CD4-positive, alpha-beta T cell treated with Interferon gamma for 1 hour (primary cell): ENCODE measurements around the gene BDH1.
"Not testable (repeated sequence)": the region's sequence is repeated elsewhere in the genome, so short reads cannot be mapped to it uniquely, and the experiment has no call there.

ENCODE experiments used
- DNase-seq: peaks from one replicate; pipeline ENCODE4 v3.0.0-alpha.2; 2020

The BDH1 gene

DNA sequence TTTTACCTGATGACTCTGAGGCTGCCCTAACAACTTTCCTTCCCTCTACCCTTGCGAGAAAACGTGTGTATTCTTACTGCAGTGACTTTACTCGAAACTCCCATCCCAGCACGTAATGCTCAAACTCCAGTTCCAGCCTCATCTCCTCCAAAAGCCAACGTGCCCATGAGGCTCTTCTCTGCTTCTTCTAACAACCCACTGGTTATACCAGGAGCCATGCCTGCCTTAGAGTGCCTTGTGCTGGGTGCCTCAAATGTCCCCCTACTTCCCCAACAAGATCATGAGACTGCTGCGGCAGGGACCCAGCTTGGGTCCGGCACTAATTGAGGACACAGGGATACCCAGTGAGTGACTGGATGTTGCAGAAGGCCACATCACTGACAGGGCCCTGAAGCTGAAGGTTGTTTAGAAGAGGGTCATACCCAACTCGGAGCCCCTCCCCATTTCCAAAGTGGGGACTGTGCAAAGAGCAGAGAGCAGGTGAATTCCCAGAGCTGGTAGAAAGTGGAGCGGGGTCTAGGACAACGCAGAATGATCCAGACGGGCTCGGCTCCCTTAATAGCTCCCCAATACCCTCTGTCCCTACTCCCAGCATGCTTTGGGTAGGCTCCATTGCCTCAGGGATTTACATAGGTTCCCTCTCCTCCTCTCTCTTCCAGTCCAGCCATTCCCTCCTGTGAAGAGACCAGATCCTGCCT is 71.4 kb downstream of the BDH1 start:
- no peak for DNase-seq

DNA sequence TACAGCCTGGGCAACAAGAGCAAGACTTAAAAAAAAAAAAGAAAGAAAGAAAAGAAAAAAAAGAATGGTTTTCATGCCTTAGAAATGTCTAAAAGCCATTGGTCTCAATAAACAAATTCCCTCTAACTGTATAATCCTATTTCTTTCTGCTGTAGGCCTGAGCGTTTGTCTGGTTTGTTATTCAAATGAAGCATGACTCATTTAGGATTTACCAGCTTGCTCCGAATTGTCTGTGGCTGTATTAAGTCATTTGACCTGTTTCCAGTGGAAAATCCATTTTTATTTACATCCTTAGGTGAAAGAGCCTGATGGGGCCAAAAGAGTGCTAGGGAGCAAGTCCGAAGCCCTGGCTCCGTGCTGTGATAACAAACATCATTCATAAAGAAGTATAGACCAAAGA is 73.8 kb downstream of the BDH1 start:
- DNase-seq, result no peak

DNA sequence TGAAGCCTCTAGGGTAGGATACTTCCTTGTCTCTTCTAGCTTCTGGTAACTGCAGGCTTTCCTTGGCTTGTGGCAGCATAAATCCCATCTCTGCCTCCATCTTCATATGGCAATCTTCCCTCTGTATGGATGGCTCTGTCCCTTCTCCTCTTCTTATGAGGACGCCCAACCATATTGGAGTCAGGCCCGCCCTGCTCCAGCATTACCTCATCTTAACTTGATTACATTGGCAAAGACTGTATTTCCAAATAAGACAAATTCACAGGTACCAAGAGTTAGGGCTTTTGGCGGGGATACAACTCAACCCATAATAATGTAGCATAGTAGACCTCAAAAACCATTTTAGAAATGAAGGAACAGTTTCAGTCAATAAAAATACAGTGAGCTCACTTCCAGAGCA is 75.4 kb downstream of the BDH1 start:
- no peak for DNase-seq

DNA sequence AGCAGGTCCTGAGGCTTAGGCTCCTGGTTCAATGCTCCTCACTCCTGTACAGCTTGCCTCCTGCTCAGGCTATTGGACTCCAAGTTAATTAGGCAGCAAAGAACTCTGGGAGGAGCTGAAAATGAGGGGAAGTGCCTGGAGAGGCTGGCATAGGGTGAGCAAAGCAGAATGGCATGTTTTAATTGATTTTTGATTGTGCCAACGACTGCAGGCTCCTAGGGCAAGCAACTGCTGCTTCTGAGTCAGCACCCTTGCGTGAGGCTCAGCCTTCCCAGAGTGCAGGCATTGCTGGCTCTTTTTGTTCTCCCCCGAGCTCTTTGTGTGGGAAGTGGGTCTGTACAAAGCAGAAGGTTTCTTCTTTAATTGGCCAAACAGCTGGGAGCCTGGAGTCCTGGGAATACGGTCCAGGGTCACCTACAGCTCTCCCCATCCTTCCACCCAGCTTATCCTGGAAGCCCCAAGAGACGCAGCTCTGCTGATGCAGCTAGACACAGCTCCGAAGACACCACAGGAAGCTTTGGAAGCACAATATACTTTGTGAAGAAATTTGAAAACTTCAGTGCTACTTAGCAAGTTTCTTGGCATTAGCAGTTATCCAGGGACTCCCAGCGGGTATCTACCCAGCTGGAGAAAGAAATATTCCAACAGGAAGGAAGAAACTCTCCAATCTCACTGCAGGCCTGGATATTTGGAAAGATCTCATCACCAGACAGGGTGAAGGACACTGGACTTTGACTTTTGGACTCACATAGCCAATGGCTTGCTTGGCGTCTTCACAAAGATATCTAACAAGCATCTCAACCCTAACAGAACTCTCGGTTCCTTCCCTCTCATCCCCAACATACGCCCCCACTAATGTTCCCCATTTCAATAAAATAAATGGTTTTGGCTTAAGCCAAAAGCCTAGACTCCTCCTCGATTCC is 76.8 kb downstream of the BDH1 start:
- DNase-seq, result no peak

DNA sequence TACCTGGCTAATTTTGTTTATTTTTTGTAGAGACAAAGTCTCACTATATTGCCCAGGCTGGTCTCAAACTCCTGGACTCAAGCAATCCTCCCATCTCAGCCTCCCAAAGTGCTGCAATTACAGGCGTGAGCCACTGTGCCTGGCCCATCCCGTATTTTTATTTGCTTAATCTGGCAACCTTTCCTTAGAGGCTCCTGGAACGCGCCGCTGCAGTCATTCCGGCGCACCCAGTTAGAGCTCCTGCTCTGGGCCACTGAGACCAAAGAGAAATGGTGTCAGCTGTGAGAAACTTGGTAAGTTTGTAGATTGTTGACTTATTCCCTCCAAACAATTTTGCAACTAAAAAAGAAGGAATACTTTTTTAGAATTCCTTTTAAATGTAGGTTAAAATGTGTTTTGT is 78.0 kb downstream of the BDH1 start:
- DNase-seq, result not testable (repeated sequence)

DNA sequence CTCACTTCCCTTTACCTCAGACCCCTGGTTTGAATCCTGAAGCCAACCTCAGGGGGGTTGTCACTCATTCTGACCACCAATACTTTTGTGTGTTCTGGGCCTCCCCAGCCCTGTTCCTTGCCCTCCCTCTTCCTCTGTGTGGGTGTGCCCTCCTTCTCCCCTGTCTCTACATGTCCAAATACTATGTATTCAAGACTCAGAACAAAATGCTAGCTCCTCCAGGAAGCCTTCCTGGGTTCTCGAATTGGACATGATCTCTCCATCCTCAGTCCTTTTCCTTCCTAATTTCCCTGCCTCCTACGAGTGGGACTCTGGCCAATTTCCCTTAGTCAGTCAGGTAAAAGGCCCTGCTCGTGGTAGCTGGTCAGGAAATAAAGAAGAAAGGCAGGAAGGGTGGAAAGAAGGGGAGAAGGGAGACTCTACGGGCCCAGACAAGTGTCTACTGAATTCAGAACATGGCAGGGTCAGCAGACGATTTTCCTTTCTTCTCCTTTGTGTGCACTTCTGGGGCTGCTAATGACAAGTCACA is 79.7 kb downstream of the BDH1 start:
- DNase-seq, result no peak

DNA sequence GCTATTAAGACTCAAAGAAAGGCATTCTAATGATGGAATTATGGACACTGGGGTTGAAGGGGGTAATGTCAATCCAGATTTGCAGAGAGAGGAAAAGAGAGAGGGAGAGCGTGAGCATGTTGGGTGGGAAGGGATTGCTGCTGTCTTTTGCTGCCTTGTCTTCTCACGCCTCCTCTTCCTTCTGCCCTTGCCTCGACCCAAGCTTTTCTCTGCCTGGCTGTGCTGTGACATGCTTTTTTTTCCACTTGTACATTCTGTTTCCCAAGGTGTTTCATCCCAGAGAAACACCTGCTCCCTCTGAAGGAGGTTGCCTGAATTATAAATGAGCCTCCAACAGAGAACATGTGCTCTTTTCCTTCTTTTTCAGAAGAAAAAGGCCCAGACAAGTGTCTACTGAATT is 80.3 kb downstream of the BDH1 start:
- no peak for DNase-seq

DNA sequence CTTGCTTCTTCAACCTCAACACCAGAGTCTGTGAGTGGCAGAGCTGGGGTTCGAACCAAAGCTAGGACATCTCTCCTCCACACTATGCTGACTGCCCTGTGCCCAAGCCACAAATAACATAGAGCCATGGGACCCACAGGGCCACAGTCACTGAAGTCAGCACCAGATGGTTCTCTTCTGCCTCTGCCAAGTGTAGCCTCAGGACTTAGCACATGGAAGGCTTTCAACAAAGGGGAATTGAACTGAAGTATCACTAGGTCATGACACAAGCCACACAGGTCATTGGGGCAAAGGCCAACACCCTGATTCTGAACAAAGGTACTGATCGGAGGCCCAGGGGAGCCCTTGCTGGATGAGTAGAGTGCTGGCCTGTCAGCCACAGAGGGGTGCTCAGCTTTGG is 83.6 kb downstream of the BDH1 start:
- DNase-seq, result no peak

DNA sequence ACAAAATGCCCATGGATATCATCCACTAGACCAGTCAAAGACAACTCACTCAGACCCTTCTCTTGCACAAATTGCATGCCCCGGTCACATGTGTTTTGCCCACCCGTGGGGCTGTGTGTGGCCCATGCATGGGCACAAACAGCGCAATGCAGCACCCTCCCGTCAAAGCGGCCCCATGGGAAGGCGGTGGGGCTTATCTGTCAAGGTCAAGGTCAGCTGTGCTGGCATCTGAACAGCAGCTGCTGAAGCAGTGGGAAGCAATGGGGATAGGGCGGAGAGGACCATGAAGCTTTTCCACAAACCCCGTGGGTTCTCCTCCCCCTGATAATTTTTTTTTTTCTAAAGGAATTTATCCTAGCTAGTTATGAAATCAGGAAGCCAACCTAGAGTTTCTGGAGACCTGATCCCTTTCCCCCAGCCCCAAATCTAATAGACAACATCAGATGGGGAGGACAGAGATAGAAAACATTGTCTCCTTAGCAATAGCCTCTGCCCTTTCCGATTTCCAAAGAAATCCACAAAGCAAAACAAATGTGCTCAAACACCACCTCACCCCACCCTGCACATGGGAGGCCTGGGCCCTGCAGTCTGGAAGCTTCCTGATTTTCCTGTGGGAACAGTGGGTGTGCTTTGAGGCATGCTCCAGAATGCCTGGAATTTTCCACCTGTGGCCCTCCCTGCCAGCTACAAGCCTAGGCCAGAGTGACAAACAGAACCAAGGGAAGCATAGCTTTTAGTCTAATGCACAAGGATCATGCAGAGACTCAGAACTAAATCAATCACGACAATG is 84.4 kb downstream of the BDH1 start:
- DNase-seq, result no peak

DNA sequence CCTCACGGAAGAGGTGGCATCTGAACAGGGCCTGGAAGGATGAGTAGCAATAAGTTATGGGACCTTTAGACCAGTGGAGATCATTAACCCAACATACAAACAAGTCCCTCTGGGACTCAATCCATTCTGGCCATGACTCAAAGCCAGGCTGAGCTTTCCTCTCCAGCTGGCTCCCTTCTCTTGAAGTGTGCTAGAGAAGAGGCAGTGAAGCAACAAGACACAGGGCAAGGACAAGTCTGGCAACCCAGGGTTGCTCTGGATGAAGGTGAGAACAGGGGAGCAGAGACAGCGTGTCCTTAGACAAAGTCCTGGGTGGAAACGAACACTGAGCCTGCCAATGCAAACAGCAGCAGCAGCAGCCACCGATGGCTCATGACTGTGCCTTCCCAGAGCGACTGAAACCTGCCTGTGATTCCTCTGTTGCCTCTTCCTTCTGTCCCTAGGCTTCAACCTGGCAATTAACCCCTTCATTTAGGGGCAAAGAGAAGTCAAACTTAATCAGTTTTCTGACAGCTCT is 86.8 kb downstream of the BDH1 start:
- DNase-seq, result no peak

DNA sequence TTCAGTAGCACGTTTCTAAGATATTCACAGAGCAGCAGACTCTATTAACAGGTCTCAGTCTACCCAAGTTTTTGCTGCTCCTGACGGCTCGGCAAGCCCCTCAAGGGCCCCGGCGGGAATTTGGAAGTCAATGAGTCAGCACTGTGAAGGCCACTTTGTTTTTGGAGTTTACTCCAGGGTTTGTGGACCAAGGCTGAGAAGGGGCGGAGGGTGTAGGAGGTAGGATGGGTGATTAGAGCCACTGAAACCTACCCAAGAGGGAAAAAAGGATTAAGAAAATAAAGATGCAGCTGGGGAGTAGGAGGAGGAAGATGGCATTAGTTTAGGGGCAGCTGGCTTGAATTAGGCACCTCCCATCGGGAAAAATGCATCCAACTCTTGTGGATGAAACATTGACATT is 87.6 kb downstream of the BDH1 start:
- DNase-seq, result no peak

DNA sequence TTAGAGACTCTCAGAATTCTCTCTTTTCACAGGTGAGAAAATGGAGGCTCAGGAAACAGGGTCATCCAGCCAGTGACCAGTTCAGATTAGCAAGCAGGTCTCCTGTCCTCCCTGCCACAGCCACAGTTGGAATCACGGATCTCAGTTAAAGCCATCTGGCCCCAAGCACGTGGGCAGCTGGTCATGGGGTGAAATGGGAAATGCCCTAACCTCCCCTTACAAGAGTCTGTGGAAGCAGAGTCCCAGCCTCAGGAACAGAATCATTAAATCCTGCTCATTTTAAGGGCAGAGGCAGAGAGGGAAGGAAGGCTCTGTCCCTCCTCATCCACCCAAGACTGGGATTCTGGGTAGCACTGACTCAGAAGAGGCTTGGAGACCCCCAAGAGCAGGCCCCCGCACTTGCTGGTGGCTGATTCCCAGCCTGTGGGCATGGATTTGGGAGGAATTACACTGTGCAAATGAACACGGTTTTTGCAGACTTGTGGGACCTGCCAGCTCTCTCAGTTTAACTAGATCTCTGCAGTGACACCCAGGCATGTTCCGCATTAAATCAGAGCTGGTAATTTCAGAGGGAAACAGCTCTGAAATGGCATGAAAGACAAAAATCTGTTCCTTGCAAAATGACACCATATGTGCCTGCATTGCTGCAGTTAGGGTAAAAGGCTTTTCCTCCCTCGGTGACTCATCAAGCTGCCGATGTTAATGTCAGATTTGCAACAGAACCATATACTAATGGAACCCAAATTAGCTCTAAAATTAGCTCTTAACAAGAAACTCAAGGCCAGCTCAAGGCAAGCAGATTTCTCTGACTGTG is 89.0 kb downstream of the BDH1 start:
- DNase-seq, result no peak

DNA sequence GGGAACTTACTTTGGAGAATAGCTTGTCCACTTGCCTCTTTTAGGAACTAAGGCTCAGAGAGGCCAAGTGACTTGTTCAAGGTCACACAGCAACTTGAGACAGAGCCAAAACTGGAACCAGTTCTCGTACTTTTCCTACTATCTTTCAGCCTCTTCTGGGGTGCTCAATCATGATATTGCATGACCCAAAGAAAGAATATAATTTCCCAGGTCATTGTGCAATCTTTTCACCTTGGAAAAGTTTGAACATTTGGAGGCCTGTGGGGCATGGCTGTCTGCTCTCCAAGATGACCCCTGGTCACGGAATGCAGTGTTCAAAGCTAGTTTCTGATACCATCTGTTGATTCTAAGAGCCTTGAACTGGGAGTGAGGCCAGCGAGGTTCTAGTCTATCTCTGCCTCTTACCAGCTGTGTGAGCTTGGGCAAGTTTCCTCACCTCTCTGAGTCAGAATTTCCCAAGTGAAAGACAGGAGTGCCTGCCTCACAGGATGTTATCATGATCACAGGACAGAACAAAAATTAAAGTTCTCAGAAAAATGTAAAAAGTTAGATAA is 89.7 kb downstream of the BDH1 start:
- no peak for DNase-seq

DNA sequence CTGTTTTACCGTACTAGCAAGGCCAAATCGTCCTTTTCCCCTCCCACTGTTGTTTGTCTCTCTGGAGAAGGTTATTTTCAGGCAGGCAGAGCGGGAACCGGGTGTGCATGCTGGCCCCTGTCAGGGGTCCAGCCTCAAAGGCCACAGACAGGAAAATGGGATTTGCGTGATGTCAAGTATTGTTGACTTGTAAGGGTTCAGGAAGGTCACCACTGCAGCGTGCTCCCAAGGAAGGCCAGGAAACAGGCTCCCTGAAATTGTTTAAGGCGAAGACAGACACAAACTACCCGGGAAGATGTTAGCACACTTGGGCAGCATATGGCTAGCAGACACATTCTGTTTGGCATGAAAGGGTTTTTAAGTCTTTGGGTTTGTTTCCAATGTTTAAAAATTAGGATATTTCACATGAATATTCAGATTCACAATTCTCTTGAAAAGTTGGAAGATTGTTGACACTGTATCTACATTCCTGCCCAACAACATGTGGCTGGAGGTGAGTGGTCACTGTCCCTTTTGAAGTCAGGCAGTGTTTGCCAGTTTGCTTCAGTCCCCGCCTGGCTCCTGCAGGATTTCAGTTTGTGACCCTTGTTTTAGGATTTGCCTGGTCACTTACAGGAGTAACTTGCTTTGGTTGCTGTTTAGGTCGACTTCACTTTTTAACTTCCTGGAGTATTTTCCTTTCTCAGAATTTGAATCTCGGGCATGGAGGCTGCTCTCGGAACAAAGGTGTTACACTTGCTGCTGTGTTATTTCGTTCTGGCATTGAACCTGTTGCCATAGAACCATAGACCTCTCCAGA is 90.4 kb downstream of the BDH1 start:
- DNase-seq, result no peak

DNA sequence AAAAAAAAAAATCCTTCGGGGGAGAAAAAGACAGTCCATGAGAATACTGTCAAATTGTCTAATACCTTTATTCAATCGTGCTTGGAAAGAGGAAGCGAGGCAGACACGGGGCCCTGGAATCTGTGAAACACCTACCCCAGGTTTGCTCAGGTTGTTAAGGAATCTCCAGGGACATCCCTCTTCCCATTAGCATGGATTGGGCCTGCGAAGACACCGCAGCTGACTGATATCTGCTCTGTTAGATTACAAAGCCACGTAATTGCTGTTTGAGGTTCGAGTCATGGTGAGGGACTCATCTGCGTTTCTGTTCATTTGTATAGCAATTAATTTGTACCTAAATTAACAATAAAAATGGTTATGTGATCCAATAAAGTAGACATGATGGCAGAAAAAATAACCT is 91.0 kb downstream of the BDH1 start:
- no peak for DNase-seq

DNA sequence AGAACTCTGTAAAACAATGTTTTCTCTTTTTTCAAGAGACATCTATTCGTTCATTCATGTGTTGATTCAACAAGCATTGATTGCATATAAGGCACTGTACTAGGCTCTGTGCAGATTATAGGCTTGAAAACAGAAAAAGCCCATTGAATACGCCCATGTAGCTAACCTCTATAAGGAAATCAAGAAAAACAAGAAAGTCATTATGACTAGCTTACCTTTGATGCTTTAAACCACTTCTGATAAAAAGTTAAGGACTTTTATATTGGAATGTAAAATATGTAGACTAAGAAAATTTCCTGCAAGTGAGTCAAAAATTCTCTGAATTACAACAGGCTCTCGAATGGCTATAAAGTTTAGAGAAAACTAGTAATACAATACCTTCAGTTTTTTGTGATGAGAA is 92.5 kb downstream of the BDH1 start:
- DNase-seq, result no peak

DNA sequence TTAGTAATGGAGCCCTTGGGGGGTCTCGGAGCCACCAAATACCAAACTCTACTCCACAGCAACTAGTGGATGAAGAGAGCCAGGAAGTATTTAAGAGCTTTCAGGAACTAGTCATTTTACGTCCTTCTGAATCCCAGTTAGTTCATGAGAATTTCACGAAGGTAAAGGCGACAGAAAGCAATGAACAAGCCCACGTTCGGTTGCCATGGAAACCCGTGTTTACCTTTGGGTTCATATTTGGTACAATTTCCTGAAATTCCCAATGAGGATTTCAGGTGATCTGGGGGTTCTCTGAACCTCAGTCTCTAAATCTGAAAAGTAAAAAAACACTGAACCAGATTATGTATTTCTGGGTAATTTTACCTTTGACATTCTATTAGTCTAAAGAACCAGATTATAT is 93.0 kb downstream of the BDH1 start:
- DNase-seq, result no peak

DNA sequence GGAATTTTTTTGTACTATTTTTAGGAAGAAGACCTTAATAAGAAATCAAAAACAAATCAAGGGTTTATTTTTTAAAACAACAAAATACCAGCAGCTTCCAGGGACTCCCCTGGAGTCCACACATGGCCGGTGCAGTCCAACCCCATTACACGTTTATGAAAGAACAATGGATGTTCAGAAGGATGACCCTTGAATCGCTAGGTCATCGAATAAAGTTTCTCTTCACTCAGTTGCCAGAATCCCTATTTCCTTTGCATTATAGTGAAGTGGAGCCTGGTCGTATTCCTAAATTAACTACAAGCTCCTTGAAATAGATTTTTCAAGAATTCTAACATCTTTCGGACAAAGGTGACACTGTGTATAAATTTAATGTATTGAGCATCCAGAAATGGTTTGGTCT is 95.1 kb downstream of the BDH1 start:
- no peak for DNase-seq

DNA sequence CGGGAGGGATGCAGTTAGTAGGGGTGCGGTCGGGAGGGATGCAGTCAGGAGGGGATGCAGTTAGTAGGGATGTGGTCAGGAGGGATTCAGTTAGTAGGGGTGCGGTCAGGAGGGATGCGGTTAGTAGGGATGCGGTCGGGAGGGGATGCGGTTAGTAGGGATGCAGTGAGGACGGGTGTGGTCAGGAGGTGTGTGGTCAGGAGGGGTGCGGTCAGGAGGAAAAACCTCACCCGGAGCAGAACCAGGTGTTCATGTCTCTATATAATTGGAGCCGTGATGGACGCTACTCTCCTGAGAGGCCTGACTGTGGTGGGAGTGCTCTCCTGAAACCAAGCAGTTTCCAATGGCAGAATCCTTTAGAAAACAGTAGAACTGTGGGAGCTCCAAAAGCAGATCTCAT is 95.8 kb downstream of the BDH1 start:
- no peak for DNase-seq
